GM18502 (cell line): ENCODE results near the gene MAP3K3.

Experiments used
- ATAC-seq: cut with Tn5 transposase; IDR thresholded peaks from one replicate; pipeline ENCODE4 v1.9.1; 2021; ENCODE audit warnings: mild to moderate bottlenecking; ENCODE audit not compliant: unreplicated experiment, poor library complexity

Gene MAP3K3

DNA sequence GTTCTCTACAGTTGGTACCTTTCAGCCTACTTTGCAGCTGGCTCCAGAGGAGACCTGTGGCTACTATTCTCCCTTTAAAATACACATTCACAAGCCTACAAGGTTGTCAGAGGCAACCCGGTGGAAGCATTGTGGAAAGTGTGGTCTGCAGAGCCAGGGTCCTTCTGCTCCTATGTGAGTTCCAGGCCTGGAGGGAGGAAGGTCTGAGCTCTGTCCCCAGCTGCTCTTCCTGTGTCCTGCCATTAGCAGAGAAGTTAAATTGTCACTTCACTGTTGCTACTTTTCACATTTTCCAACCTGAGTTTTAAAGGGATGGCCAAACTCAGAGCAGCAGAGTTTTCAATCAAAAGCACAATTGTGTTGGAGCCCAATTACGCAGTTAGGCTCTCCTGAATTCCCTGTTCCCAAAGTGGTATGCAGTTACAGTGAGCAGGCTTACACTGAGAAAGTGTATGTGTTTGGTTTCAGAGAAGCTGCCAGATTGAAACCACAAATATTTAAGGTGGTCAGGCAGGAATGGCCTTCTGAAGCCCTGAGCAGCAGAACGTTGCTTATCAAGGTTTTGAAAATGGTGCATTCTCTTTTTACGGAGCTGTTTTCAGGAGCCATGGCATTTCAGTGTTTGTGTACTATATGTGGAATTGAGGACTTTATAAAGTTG, 25.0 kb downstream of the MAP3K3 start:
- ATAC-seq: no peak

DNA sequence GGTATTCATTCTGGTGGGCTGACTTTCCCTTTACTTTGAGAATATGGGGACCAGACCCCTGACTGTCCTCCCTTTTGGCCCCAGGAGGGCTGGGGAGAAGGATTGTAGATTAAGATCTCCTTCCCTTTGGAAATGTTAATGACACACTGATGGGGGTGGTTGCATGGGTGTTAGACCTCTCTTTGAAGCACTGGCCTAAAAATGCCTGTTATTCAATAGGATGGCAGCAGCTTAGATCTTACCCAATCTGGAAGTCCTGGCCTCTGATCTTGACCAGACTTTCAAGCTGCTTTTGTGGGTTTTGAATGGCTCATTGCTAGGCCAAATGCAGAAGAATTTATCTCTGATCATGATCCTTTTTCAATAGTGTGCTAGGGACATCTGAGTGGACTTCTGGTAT, 25.7 kb downstream of the MAP3K3 start:
- no peak for ATAC-seq

DNA sequence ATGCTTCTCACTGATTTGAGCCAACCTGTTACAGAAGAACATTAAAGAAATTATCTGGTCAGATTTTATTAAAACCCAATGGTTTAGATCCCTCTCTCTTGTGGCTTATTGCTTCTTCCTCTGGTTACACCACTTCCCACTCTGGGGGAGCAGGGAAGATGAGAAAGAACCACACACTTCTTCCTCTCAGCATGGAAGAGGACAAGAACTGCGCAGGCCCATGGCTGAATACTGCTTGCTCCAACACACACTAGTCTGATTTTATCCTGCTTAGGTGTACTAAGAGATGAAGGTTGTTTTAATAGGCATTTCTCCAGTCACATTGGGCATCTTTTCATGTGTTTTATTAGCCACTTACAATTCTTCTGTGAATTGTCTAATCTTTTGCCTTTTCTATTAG, 27.6 kb downstream of the MAP3K3 start:
- ATAC-seq: no peak

GRCh38 chr17:63652106-63652505, 29.9 kb downstream of the MAP3K3 start:
- no peak for ATAC-seq

GRCh38 chr17:63653050-63653449, 30.8 kb downstream of the MAP3K3 start:
- ATAC-seq: no peak

DNA sequence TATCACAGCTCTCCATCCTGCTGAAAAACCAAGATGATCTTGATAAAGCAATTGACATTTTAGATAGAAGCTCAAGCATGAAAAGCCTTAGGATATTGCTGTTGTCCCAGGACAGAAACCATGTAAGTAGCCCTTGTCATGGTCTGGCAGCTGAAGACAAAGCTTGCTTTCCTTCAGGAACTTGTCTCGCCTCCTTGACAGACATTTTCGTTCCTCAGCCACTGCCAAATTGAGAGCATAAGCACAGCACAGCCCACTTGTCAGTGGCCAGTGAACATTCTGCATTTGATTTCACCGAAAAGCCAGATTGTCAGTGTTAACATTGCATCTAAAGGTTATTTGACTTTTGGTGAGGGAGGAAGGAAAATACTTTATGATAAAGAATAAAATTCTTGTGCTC, 35.6 kb downstream of the MAP3K3 start:
- no peak for ATAC-seq

DNA sequence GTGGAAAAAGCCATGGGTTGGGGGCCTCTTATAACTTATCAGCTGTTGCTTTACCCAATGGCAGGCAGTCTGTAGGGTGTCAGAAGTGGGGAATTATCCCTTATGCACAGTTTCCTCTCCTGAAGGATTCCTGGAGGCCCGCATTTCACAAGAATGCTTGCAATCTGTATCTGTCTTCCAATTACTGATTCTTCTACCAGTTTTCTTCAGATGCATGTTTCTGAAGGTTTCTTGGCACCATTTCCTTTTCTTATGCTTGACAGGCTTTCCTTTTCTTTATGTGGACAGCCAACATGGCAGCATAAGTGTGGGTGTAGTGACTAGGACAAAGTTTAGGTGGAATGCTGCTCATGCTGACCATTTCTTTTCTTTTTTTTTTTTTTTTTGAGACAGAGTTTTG, 36.1 kb downstream of the MAP3K3 start:
- no peak for ATAC-seq

DNA sequence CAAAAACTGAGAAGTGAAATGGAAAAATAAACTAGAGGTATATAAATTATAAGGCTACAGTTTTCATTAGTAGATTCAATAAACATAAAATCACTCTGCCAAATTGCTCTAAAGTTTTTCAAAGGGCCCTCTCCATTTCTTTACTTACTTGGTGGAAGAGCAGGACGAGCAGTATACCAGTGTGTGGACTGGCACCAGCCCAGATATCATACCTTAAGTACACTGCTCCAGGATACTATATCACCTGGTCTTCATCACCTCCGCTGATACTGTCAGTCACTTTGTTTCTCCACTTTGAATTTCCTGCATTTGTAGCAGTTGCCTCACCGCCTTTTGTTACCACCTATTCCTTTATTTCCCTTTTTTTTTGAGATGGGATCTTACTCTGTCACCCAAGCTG, 37.6 kb downstream of the MAP3K3 start:
- no peak for ATAC-seq

DNA sequence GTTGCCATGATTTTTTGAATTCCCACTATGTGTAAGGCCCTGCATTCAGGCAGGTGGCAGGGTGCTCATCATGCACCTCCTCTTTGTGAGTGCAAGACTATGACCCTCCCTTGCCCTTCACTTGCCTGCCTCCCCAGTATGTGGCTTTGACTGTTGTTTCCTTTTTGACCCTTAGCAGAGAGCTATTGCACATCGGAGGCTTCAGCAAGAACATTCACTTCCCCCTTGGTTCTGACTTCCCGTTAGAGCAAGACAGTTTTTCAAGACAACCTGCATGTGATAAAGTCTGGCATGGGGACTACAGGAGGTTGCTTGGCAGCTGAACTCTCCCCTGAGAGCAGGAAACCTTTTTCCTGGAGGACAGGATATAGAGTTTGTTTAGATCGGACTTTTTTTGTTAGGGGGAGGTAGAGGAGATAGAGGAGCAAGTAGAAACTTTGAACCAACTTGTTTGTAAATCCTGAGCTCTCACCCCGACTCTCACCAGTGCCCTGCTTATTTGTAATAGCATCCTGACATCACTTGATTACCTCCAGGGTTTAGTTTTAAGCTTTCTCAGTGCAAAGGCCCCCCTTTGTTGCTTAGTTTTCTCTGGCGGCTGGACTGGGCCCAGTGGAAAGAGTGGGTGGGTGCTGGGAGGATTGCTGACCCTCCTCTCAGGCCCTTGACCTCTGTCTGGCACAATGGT, 43.5 kb downstream of the MAP3K3 start:
- ATAC-seq: no peak

- no peak for ATAC-seq
Observed at GRCh38 chr17:63672856-63673255, 50.6 kb downstream of the MAP3K3 start.

DNA sequence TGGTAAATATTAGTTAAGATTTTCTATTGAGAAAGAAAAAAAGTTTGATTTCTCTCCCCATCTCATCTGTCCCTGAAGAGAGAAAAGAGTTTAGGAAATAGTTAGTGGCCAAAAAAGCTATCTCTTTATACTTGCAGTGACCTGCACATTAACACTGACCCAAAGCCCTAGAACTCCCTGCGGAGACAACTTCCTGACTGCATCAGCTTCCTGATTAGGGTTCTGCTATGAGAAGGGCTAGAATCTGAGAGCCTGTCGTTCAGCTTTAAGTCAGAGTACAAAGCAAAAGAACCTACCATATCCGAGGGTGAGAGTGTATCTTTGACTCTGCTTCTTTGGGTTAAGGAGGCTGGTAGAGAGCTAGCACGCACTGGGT, 53.0 kb downstream of the MAP3K3 start:
- ATAC-seq: no peak

DNA sequence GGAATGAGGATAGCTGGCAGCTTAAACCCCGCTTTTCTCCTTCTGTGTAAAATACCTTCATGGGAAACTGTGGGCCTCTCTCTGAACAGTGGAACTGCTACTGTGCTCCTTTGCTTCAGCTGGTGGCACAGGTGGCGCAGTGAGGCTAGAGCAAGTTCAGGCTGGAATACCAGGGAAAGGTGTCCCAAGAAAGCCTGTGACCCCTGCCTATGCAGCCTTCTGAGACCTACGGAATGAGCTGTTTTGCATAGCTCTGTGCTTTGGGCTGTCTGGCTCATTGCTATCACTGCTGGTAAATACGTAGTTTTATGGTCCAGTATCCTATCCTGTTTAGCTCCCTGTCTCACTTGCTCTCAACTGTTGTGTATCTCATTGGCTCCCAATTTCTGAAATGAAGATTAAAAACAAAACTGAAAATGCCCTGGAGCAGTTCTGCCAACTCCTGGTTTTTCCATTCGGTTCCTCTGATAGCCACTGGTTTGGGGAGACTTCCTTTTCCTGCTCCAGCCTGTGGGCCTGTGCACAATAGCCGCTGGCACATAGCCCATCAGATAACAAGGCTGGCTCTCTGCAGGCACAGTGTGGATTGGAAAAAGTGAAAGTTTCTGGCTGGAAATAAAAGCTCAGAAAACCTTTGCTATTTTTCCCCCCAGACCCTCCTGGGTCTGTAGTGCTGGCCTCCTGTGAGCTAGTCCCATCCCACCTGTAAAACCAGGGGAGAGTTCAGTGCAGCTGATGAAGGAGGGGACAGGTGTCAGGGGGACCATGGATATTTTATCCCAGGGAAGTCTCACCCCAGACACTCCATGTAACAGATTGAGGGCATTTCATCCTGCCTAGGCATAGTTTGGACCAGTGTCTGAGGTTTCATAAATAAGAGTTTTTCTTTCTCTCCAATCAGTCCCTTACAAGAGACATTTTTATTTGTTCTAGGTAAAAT, 53.7 kb downstream of the MAP3K3 start:
- ATAC-seq: no peak

- ATAC-seq: no peak
Observed at GRCh38 chr17:63676584-63676983, 54.4 kb downstream of the MAP3K3 start.

- ATAC-seq: no peak
Observed at GRCh38 chr17:63679214-63679613, 57.0 kb downstream of the MAP3K3 start.

DNA sequence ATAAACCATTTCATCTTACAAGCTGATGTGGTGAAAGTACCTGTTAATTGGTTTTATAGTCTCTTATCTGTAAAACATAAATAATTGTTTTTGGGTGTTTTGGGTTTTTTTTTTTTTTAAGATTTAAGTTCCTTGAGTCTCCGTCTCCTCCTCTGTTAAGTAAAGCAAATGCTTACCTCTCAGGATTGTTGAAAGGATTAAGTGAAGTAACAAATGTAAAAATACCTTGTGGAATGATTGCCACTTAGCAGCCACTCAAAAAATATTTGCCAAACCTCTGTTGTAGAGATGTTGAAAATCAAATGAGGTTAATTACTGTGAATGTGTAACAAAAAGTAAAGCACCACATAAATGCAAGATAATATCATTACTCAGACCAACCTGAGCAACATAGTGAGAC, 58.5 kb downstream of the MAP3K3 start:
- no peak for ATAC-seq

- no peak for ATAC-seq
Observed at GRCh38 chr17:63681530-63681929, 59.3 kb downstream of the MAP3K3 start.

- no peak for ATAC-seq
Observed at GRCh38 chr17:63682441-63682840, 60.2 kb downstream of the MAP3K3 start.

- ATAC-seq: no peak
Observed at GRCh38 chr17:63682981-63683380, 60.8 kb downstream of the MAP3K3 start.

- ATAC-seq: no peak
Observed at GRCh38 chr17:63685041-63685440, 62.8 kb downstream of the MAP3K3 start.

DNA sequence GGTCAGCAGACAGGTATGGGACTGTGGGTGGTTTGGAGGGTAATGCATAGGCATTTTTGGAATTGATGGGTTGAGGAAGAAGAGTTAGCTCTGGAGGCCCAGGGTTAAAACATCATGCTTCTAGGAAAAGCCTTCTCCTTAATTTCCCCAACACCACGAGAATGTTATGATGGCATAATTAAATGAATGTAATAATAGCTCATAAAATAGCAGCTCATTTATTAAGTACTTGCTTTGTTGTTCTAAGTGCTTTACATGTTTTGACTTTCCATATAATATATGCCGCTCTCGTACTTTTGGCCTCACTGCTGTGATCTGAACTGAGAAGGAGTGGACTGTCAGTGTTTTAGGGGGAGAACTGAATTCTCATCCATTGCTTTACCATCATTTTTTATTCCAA, 63.4 kb downstream of the MAP3K3 start:
- no peak for ATAC-seq

GRCh38 chr17:63686138-63686685, 64.0 kb downstream of the MAP3K3 start:
- ATAC-seq: no peak
